HTERT RPE-1 (cell line): ENCODE measurements around the gene STYX.

Experiments
- in situ Hi-C: fragments of 300-500 bp; cut with MboI; formaldehyde crosslinking; loops from 4 replicates; pipeline ENCODE4 v1.14.3; 2020; ENCODE audit warnings: low sequenced_read_pairs

The STYX gene

DNA sequence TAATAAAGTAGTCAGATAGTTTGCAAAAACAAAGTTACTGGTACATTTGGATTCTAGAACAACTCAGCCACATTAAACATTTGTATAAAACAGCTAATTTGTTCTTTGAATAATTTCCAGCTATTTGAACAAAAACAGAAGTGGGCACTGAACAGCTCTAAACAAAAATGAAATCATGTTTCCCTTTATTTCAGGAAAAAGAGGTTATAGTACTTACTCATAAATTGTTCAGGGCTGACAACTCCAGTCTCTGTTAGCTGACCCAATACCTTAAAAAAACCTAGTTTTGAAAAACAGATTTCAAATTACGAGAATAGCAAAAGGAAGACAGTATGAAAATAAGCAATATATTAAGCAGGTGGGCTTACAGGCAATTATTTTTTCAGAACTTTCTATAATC lies 53.2 kb downstream of the STYX start:
- in situ Hi-C loops: no loop called here

DNA sequence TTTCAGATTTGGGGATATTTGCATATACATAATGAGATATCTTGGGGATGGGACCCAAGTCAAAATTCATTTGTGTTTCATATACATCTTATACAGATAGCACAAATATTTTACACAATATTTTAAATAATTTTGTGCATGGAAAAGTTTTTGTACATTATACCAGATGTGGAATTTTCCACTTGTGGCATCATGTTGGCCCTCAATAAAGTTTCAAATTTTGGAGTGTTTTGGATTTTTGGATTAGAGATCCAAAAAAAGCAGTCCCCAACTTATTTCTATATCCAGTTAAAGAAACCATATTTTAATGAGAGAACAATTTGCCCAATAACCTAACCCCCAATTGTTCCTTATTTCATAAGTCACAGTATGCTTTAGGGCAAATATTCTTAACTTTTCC lies 56.9 kb downstream of the STYX start:
- in situ Hi-C loops: no loop called here

DNA sequence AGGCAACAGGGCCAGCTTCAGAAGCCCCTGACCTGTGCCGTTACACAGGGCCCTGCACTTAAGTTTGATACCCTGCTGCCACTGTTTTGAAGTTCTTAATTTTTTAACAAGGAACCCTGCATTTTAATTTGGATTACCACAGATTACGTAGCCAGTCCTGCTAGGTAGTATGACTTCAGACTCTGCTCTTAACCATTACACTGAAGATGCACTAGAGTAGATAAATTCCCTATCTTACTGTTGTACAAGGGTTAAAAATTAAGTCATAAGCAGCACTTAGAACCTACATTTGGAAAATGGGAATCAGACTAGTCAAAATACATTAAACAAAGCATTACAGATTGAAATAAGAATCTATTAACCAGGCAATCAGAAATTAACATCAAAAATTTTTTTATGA lies 59.2 kb downstream of the STYX start:
- in situ Hi-C loops: no loop called here

GRCh38 chr14:52790011-52790755 lies 60.2 kb downstream of the STYX start:
- in situ Hi-C loops: no loop called here

DNA sequence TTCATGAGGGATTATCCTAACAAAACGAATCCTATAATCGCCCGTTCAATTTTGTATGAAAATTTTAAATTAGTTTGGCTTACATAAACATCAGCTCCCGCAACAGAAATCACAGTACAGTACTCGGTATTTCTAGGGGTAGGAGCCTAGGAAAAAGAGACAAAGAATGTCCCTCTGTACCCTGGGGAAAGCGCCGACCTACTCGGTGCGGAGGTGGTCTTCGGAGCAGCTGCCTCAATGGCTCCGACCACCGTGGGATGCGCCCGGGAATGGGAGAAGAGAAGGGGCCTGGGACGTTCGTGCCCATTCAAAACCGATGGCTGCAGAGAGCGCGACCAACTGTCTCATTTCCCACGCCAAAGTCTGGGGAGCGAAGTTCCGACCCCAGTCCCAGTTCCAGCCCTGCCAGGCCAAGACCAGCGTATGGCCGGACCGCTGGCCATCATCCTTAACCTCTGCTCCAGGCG lies 60.8 kb downstream of the STYX start:
- in situ Hi-C loops: no loop called here

GRCh38 chr14:52791223-52792096 lies 61.5 kb downstream of the STYX start, which contains the start of gene GNPNAT1:
GNPNAT1 (minus strand) TSS chr14:52791607; CDS start chr14:52784650, 6,957 bp downstream.
- in situ Hi-C loops: no loop called here

DNA sequence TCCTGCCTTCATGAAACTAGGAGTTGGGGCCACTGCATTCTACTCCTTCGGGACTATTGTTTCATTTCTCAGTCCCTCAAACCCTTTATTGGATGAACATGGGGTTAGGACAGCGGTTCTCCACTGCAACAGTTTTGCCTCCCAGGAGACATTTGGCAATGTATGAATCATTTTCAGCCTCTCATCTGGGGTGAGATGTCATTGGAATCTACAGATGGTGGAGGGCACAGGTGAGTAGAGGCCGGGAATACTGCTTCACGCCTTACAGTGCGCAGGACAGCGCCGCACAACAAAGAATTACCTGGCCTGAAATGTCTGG lies 62.1 kb downstream of the STYX start:
- in situ Hi-C loops: no loop called here

DNA sequence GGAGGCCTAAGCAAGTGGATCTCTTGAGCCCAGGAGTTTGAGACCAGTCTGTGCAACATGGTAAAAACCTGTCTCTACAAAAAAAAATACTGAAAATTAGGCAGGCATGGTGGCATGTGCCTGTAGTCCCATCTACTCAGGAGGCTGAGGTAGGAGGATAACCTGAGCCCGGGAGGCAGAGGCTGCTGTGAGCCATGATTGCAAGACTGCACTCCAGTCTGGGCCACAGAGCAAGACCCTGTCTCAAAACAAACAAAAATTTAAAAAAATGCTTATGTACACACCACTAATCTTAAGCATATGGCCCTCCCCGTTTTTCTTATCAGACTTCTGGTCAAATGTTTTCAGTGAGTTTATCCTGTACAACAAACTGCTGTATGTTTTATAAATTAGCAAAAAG lies 63.1 kb downstream of the STYX start:
- in situ Hi-C loops: no loop called here

DNA sequence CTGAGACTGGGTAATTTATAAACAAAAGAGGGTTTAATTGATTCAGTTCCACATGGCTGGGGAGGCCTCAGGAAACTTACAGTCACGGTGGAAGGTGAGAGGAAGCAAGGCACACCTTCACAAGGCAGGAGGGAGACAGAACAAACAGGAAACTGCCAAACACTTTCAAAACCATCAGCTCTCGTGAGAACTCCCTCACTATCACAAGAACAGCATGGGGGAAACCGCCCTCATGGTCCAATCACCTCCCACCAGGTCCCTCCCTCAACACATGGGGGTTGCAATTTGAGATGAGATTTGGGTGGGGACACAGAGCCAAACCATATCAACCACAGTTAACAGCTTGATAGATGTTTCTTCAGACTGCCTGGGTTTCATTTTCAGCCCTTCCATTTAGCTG lies 67.7 kb downstream of the STYX start:
- in situ Hi-C loops: no loop called here

GRCh38 chr14:52798826-52799225 lies 68.9 kb downstream of the STYX start:
- in situ Hi-C loops: no loop called here

GRCh38 chr14:52801014-52801712 lies 71.2 kb downstream of the STYX start:
- in situ Hi-C loops: no loop called here

GRCh38 chr14:52802597-52802996 lies 72.6 kb downstream of the STYX start:
- in situ Hi-C loops: no loop called here

GRCh38 chr14:52806115-52806514 lies 76.1 kb downstream of the STYX start:
- in situ Hi-C loops: no loop called here

GRCh38 chr14:52808101-52808500 lies 78.1 kb downstream of the STYX start:
- in situ Hi-C loops: no loop called here

DNA sequence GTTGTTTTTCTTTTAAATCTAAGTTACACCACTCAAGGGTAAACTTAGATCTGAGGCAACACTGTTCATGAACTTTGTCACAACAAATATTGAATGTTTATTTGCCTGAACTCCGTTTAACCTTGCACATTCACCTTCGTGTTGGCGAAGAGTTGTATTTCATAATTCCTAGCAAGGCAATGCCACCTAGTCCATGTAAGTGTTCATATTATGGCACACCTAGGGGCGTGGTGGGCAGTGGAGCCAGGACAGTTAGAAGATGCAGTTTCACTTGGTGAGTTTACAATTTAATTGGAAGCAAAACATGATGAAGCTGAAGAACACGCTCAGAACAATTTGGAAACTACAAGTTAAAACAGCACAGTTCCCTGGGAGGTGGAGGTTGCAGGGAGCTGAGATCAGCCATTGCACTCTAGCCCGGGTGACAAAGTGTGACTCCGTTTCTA lies 91.9 kb downstream of the STYX start:
- in situ Hi-C loops: no loop called here

DNA sequence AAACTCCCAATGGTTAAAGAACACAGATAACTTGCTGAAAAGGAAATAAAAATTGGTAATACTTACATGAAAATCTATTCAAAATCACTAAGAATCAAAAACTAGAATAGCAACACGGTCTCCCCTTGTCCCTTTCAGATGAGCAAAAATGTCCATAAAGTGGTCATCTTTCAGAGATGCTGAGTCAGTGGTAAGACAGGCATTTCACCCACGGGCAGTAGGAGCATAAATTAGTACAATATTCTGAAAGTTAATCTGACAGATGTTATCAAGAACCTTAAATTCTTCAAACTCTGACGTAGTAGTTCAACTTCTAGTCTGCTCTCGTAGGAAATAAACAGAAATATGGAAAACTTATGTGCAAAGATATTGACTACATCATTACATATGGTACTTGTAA lies 94.5 kb downstream of the STYX start:
- in situ Hi-C loops: no loop called here
